Glutamatergic neuron (in vitro differentiated cells): Measurements from ENCODE around the gene TNFRSF13B. TPM values are rescaled to one million over a fixed set of nuclear protein-coding genes. Genes with fewer than 3 reads are reported as not detected.

ENCODE experiments used
- DNase-seq: peaks from one replicate; pipeline ENCODE4 v3.0.0; 2022
- H3K27ac Mint-ChIP-seq: one replicate; pipeline ENCODE4 v1.8.0; 2020; ENCODE audit warnings: mild to moderate bottlenecking, mixed read lengths, inconsistent platforms; ENCODE audit not compliant: unreplicated experiment
- H3K27me3 Mint-ChIP-seq: one replicate; pipeline ENCODE4 v1.8.0; 2020; ENCODE audit warnings: mild to moderate bottlenecking, moderate library complexity, mixed read lengths, inconsistent platforms; ENCODE audit not compliant: unreplicated experiment
- H3K36me3 Mint-ChIP-seq: one replicate; pipeline ENCODE4 v1.8.0; 2020; ENCODE audit warnings: mild to moderate bottlenecking, mixed read lengths, inconsistent platforms; ENCODE audit not compliant: unreplicated experiment
- H3K4me1 Mint-ChIP-seq: one replicate; pipeline ENCODE4 v1.8.0; 2020; ENCODE audit warnings: mild to moderate bottlenecking, low read depth, mixed read lengths, inconsistent platforms; ENCODE audit not compliant: unreplicated experiment
- H3K4me3 Mint-ChIP-seq: one replicate; pipeline ENCODE4 v1.8.0; 2020; ENCODE audit warnings: mild to moderate bottlenecking, mixed read lengths, inconsistent platforms; ENCODE audit not compliant: unreplicated experiment
- H3K9me3 Mint-ChIP-seq: one replicate; pipeline ENCODE4 v1.8.0; 2020; ENCODE audit warnings: mild to moderate bottlenecking, moderate library complexity, mixed read lengths, inconsistent platforms; ENCODE audit not compliant: unreplicated experiment
- total RNA-seq: library from RNA; stranded (reverse); fragmentation: NEBNext Ultra II Directional; extraction: Animal tissue kit (Norgen Biotek cat#: 25700); gene quantifications from one replicate; pipeline ENCODE4 v1.2.1, GENCODE V29; 2021; ENCODE audit not compliant: unreplicated experiment
- TF ChIP-seq, protein P1 (sequence below): fragments of 200-600 bp; sonication (generic); IDR thresholded peaks from one replicate; pipeline ENCODE4 v1.5.0; 2021; ENCODE audit not compliant: partially characterized antibody, unreplicated experiment

TNFRSF13B gene
- total RNA-seq, 1 donor from 2014 or later, result not detected

DNA sequence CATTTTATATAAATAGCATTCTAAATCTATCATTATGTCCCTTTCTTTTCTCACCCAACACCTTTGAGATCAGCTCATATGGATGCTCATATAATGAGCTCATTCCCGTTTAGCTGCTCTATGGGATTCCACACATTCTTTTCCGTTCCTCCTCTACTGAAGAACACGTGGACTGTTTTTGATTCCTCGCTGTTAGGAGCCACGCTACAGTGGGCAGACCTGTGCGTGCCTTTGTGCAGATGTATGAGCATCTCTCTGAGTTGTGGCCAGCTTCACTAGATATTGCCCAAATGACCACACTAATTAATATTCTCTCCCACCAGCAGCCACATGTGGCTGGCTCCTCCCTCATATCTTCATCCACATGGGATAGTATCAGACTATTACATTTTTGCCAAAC, 6.0 kb upstream of the TNFRSF13B start:
- Mint-ChIP-seq H3K9me3 (peaks cover 5% of the 10 kb centered on the region), H3K4me3 (no peak overlapping the region), H3K4me1 (peaks cover 34% of the 10 kb centered on the region), H3K27me3 (peaks cover 2% of the 10 kb centered on the region), H3K27ac (no peak overlapping the region), H3K36me3 (peaks cover 8% of the 10 kb centered on the region)
- DNase-seq, result no peak
- TF ChIP-seq, protein P1, sequence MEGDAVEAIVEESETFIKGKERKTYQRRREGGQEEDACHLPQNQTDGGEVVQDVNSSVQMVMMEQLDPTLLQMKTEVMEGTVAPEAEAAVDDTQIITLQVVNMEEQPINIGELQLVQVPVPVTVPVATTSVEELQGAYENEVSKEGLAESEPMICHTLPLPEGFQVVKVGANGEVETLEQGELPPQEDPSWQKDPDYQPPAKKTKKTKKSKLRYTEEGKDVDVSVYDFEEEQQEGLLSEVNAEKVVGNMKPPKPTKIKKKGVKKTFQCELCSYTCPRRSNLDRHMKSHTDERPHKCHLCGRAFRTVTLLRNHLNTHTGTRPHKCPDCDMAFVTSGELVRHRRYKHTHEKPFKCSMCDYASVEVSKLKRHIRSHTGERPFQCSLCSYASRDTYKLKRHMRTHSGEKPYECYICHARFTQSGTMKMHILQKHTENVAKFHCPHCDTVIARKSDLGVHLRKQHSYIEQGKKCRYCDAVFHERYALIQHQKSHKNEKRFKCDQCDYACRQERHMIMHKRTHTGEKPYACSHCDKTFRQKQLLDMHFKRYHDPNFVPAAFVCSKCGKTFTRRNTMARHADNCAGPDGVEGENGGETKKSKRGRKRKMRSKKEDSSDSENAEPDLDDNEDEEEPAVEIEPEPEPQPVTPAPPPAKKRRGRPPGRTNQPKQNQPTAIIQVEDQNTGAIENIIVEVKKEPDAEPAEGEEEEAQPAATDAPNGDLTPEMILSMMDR, result no peak

DNA sequence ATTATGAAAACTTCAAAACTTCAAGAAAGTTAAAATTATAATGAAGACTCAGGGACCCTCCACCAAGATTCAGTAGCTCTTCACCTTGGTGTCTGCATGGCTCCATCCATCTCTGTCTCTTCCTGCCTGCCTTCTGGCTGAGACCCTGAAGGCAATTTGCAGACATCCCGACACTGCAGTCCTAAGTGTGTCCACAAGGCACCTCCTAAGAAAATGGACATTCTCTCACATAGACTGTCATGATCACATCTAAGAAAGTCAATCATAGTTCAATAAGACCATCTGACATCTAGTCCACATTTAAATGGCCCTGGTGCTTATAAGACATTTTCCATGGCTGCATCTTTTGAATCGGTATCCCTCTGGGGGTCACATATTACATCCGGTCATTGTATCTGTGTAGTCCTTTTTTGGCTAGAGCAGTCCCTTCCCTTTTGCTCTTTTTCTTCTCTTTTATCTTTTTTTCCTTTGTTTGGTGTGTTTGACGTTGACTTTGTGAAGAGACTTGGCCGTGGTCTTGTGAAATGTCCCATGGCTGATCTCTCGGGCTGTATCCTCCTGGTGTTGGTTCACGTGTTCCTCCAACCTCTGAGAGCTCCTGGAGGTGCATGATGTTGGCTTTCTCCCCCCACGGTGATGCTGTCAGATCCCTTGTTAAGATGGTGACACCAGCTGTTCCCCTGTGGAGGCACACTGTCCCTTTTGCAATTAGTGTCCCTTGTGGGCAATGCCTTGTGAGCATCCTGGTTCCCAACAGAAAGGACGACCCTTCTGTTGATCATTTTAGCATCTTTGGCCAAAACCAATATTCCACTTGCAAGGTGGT, 5.0 kb upstream of the TNFRSF13B start:
- H3K27me3 Mint-ChIP-seq, result peaks cover 5% of the 10 kb centered on the region
- peak overlapping the region; percentile 29 for H3K27ac Mint-ChIP-seq
- H3K9me3 Mint-ChIP-seq, result peaks cover 5% of the 10 kb centered on the region
- peaks cover 35% of the 10 kb centered on the region for H3K4me1 Mint-ChIP-seq
- H3K36me3 Mint-ChIP-seq, result peaks cover 8% of the 10 kb centered on the region
- no peak for DNase-seq
- H3K4me3 Mint-ChIP-seq, result no peak overlapping the region
- TF ChIP-seq, protein P1, result no peak

DNA sequence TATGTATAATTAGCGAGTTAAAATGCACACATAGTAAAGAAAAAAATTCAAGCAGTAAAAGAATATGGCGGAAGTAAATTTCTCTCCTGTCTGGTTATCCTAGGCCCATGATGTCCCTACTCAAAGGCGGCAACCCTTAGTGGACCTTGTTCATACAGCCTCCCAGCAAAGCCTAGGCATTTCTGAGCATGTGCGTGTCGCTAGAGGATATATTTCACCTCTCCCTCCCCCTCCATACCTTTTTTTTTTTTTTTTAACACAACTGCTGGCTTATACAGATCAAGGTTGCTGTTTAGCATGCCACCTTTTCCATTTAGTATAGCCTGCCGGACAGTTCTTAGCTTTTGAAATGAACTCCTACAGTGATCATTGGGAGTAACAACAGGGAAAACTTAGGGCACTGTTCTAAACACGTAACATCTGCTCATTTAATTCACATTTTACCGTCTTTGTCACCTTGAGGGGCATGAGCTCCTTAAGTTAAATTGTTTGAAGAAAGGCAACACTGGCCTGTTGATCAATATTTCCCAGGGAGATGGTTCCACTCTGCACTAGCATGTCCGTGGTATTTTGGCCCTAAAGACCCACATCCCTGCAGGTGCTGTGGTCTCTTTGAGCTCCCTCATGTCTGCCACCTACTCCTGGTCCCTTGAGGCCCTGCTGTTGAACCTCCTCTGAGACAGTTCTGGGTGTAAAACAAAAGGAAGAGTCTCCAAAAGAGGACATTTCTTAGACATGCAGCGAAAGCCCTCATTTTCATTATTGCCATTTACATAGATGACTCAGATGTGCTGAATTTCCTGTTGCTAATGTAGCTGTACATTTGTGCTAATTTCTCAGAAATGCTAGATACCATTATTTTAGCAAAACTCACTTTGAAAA, 4.1 kb upstream of the TNFRSF13B start:
- Mint-ChIP-seq H3K4me1 (peaks cover 27% of the 10 kb centered on the region), H3K9me3 (peaks cover under 1% of the 10 kb centered on the region), H3K36me3 (peaks cover 8% of the 10 kb centered on the region), H3K4me3 (no peak overlapping the region), H3K27me3 (peaks cover 3% of the 10 kb centered on the region), H3K27ac (no peak overlapping the region)
- DNase-seq, result no peak
- TF ChIP-seq, protein P1, result no peak

DNA sequence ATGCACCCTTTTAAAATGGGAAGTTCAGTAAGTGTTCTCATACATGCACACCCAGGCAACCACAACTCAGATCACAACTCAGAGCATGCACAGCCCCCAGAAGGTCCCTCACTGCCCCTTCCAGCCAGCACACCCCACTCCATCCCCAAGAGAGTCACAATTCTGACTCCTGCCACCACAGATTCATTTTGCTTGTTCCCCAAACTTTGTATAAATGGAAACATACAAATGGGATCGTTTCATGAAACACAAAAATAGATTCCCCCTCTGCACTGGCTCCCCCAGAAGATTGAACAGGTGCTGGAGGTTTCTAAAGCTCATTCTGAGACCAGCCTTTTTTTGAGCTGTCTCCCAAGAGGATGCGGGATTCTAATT, 3.3 kb upstream of the TNFRSF13B start:
- peaks cover 3% of the 10 kb centered on the region for H3K27me3 Mint-ChIP-seq
- peaks cover 8% of the 10 kb centered on the region for H3K36me3 Mint-ChIP-seq
- no peak for DNase-seq
- no peak overlapping the region for H3K4me3 Mint-ChIP-seq
- no peak overlapping the region for H3K27ac Mint-ChIP-seq
- H3K9me3 Mint-ChIP-seq, result no peaks in the 10 kb centered on the region
- TF ChIP-seq, protein P1, result no peak
- H3K4me1 Mint-ChIP-seq, result peaks cover 26% of the 10 kb centered on the region
